ENCODE measurements around the gene FHOD1. TPM values are rescaled to one million over a fixed set of nuclear protein-coding genes. Genes with fewer than 3 reads are reported as not detected.

The FHOD1 gene
- total RNA-seq, 4 donors from 2014 or later: 15.1 to 53.3 (median 32.5) TPM

DNA sequence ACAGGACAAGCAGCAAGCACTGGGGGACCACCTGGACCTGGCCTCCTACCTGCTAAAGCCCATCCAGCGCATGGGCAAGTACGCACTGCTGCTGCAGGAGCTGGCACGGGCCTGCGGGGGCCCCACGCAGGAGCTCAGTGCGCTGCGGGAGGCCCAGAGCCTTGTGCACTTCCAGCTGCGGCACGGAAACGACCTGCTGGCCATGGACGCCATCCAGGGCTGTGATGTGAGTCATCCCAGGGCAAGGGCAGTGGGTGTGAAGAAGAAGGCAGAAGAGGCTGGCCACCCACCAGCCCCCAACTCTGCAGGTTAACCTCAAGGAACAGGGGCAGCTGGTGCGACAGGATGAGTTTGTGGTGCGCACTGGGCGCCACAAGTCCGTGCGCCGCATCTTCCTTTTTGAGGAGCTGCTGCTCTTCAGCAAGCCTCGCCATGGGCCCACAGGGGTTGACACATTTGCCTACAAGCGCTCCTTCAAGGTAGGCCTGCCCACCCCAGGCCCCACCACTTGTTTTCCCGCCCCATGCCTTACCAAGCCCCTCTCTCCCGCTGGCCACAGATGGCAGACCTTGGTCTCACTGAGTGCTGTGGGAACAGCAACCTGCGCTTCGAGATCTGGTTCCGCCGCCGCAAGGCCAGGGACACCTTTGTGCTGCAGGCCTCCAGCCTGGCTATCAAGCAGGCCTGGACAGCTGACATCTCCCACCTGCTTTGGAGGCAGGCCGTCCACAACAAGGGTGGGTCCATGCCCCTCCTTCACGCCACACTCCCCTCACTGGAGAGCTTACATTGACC lies 39.4 kb upstream of the FHOD1 start:
- DNase-seq (ENCODE audit: low spot score) (no peak), ATAC-seq (ENCODE audit: low FRiP score) (no peak)
- TF ChIP-seq CTCF (IDR thresholded peaks at IDR 0.05): no peak

- no peak for ATAC-seq (ENCODE audit: low FRiP score)
- no peak for DNase-seq (ENCODE audit: low spot score)
- no peak for TF ChIP-seq CTCF (IDR thresholded peaks at IDR 0.05)
Observed at GRCh38 chr16:67284699-67285646, 37.7 kb upstream of the FHOD1 start.

DNA sequence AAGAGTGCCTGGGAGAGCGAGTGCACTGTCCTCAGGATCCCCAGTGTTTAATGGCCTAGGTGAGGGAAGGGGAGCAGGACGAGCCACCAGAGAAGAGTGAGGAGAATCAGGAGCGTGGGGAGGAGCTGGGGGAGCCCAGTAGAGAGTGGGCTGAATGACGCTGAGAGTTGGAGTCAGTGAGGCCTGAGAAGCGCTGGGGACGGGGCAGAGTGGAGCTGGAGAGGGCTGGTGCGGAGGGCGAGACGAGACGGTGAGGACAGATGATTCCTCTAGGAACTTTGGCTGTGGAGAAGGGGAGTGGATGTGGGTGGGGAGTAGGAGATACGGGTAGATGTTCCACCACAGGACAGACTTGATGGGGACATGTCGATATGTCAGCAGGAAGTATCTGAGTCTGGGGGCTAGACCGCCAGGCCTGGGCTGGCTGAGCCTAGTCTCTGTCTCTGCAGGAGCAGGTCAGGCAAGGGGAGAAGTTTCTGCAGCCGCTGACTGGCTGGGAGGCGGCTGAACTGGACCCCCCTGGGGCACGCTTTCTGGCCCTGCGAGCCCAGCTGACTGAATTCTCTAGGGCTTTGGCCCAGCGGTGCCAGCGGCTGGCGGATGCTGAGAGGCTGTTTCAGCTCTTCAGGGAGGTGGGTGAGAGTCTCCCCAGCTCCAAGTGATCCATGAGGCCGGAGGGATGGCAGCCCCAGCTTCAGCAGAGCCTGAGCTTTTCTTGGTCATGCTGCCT lies 36.7 kb upstream of the FHOD1 start:
- no peak for TF ChIP-seq CTCF (IDR thresholded peaks at IDR 0.05)
- no peak for ATAC-seq (ENCODE audit: low FRiP score)
- DNase-seq (ENCODE audit: low spot score): no peak

DNA sequence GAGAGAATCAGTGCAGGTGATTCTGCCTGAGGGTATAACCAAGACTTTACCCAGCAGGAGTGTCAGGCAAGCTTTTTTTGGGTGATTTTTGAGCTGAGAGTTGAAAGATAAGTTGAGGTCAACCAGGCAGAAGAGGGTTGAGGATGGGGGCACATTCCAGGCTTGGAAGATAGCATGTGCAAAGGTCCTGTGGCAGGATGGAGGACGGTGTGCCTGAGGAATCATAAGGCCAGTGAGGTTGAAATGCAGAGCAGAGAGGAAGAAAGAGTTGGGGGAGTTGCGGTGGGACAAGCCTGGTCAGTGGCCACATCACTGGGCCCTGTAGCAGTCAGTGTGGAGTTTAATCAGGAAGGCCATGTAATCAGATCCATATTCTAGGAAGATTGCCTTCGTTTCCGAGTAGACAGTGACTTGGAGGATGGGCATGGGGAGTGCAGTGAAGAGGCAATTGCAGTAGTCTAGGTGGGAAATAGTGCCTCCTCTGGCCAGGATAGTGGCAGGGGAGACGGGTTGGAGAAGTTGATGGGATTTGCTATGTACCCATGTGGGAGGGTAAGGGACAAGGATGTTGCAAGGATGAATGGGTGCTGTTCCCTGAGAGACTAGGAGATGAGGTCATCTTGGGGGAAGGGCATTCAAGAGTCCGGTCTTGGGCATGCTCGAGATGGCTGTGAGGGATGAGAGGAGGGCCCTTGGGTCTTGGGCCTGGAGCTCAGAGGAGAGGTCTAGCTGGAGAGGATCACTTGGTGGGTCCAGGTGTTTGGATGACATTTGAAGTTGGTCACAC lies 36.0 kb upstream of the FHOD1 start:
- no peak for ATAC-seq (ENCODE audit: low FRiP score)
- no peak for TF ChIP-seq CTCF (IDR thresholded peaks at IDR 0.05)
- no peak for DNase-seq (ENCODE audit: low spot score)

- TF ChIP-seq CTCF (IDR thresholded peaks at IDR 0.05): no peak
- ATAC-seq (ENCODE audit: low FRiP score): no peak
- DNase-seq (ENCODE audit: low spot score): no peak
Observed at GRCh38 chr16:67282447-67282805, 35.1 kb upstream of the FHOD1 start.

All from omental fat pad (tissue), 4 donors.